Neural cell (in vitro differentiated cells): ENCODE data around the gene NACC1. TPM values are rescaled to one million over a fixed set of nuclear protein-coding genes. Genes with fewer than 3 reads are reported as not detected.

ENCODE experiments used
- H2AFZ ChIP-seq: fragments of 200-600, 300-800 bp; sonication (generic), shearing (Covaris generic); 2 replicates; pipeline ENCODE4 v1.6.0; 2014; ENCODE audit warnings: low read depth, mild to moderate bottlenecking, antibody characterized with exemption, low read length, moderate library complexity
- H3F3A ChIP-seq: fragments of 200-600 bp; shearing (Covaris generic); 2 replicates; pipeline ENCODE4 v1.6.1; 2016; ENCODE audit warnings: mild to moderate bottlenecking, moderate library complexity, mixed read lengths, antibody characterized with exemption, low read length; ENCODE audit not compliant: insufficient read depth, poor library complexity, severe bottlenecking
- H3K27ac ChIP-seq: fragments of 200-600, 300-800 bp; sonication (generic), shearing (Covaris generic); 2 replicates; pipeline ENCODE4 v1.5.1; 2014; ENCODE audit warnings: mild to moderate bottlenecking, low read length, moderate library complexity
- H3K27me3 ChIP-seq: fragments of 300-800, 200-600 bp; sonication (generic), shearing (Covaris generic); 2 replicates; pipeline ENCODE4 v1.6.0; 2014; ENCODE audit warnings: mild to moderate bottlenecking, low read depth, low read length, moderate library complexity; ENCODE audit not compliant: insufficient read depth
- H3K36me3 ChIP-seq: fragments of 300-800, 200-600 bp; sonication (generic), shearing (Covaris generic); 2 replicates; pipeline ENCODE4 v1.5.1; 2014; ENCODE audit warnings: mild to moderate bottlenecking, antibody characterized with exemption, low read length, moderate library complexity; ENCODE audit not compliant: insufficient read depth
- H3K4me2 ChIP-seq: fragments of 300-800, 200-600 bp; sonication (generic), shearing (Covaris generic); 2 replicates; pipeline ENCODE4 v1.6.0; 2014; ENCODE audit warnings: mild to moderate bottlenecking, low read length
- H3K4me3 ChIP-seq: fragments of 300-800, 200-600 bp; sonication (generic), shearing (Covaris generic); 2 replicates; pipeline ENCODE4 v1.5.1; 2014; ENCODE audit warnings: mild to moderate bottlenecking, low read length, moderate library complexity
- H3K79me2 ChIP-seq: fragments of 200-600 bp; shearing (Covaris generic); replicated peaks from 2 replicates; pipeline ENCODE4 v1.6.0; 2014; ENCODE audit warnings: mild to moderate bottlenecking, low read length, moderate library complexity; ENCODE audit not compliant: insufficient read depth
- H3K9ac ChIP-seq: fragments of 300-800, 200-600 bp; sonication (generic), shearing (Covaris generic); 2 replicates; pipeline ENCODE4 v1.6.1; 2016; ENCODE audit warnings: mild to moderate bottlenecking, low read length, mixed read lengths
- H3K9me2 ChIP-seq: fragments of 200-600 bp; shearing (Covaris generic); 2 replicates; pipeline ENCODE4 v1.6.1; 2016; ENCODE audit warnings: mild to moderate bottlenecking, low read length, mixed read lengths; ENCODE audit not compliant: insufficient read depth
- H3K9me3 ChIP-seq: fragments of 200-600, 300-800 bp; sonication (generic), shearing (Covaris generic); 2 replicates; pipeline ENCODE4 v1.6.1; 2016; ENCODE audit warnings: mild to moderate bottlenecking, mixed run types, low read length, moderate library complexity, mixed read lengths
- H4K20me1 ChIP-seq: fragments of 200-600 bp; shearing (Covaris generic); 2 replicates; pipeline ENCODE4 v1.6.1; 2016; ENCODE audit warnings: mild to moderate bottlenecking, mixed run types; ENCODE audit not compliant: insufficient read depth
- EP300 ChIP-seq: fragments of 450-650 bp; conservative IDR thresholded peaks from 2 replicates; pipeline ENCODE4 v1.6.1; 2014; ENCODE audit warnings: antibody characterized with exemption, mild to moderate bottlenecking, moderate library complexity; ENCODE audit not compliant: poor library complexity, severe bottlenecking
- EZH2 ChIP-seq: fragments of 200-600, 300-800 bp; shearing (Covaris generic), sonication (generic); IDR thresholded peaks from 2 replicates; pipeline ENCODE4 v1.6.1; 2014; ENCODE audit warnings: antibody characterized with exemption, low read length, borderline replicate concordance, mild to moderate bottlenecking; ENCODE audit not compliant: insufficient read depth, poor library complexity, severe bottlenecking
- MXI1 ChIP-seq: fragments of 450-650 bp; conservative IDR thresholded peaks from 2 replicates; pipeline ENCODE4 v1.6.1; 2014; ENCODE audit warnings: antibody characterized with exemption, mild to moderate bottlenecking; ENCODE audit not compliant: poor library complexity, severe bottlenecking
- POLR2AphosphoS5 ChIP-seq: IDR thresholded peaks from 2 replicates; pipeline ENCODE4 v1.6.1; 2012
- RAD21 ChIP-seq: fragments of 450-650 bp; conservative IDR thresholded peaks from 2 replicates; pipeline ENCODE4 v1.6.1; 2014; ENCODE audit warnings: antibody characterized with exemption, mild to moderate bottlenecking, moderate library complexity
- SMC3 ChIP-seq: fragments of 450-650 bp; conservative IDR thresholded peaks from 2 replicates; pipeline ENCODE4 v1.6.1; 2014; ENCODE audit warnings: antibody characterized with exemption, mild to moderate bottlenecking, moderate library complexity; ENCODE audit not compliant: poor library complexity
- TAF1 ChIP-seq: IDR thresholded peaks from 2 replicates; pipeline ENCODE4 v1.6.1; 2012; ENCODE audit warnings: low read depth
- polyA plus RNA-seq: library from polyadenylated mRNA; depleted of rRNA; stranded (reverse); fragments of >200 nt; gene quantifications from 2 replicates; pipeline ENCODE4 v1.2.3, GENCODE V29; 2014
- TF ChIP-seq, protein P1 (sequence below): IDR thresholded peaks from 2 replicates; pipeline ENCODE4 v1.6.1; 2012; ENCODE audit warnings: borderline replicate concordance
- TF ChIP-seq, protein P2 (sequence below): fragments of 450-650 bp; IDR thresholded peaks from 2 replicates; pipeline ENCODE4 v1.5.1; 2014; ENCODE audit warnings: antibody characterized with exemption, mild to moderate bottlenecking, moderate library complexity; ENCODE audit not compliant: poor library complexity, severe bottlenecking

Gene NACC1
- polyA plus RNA-seq, 1 donor from 2014 or later = 16.1 TPM

DNA sequence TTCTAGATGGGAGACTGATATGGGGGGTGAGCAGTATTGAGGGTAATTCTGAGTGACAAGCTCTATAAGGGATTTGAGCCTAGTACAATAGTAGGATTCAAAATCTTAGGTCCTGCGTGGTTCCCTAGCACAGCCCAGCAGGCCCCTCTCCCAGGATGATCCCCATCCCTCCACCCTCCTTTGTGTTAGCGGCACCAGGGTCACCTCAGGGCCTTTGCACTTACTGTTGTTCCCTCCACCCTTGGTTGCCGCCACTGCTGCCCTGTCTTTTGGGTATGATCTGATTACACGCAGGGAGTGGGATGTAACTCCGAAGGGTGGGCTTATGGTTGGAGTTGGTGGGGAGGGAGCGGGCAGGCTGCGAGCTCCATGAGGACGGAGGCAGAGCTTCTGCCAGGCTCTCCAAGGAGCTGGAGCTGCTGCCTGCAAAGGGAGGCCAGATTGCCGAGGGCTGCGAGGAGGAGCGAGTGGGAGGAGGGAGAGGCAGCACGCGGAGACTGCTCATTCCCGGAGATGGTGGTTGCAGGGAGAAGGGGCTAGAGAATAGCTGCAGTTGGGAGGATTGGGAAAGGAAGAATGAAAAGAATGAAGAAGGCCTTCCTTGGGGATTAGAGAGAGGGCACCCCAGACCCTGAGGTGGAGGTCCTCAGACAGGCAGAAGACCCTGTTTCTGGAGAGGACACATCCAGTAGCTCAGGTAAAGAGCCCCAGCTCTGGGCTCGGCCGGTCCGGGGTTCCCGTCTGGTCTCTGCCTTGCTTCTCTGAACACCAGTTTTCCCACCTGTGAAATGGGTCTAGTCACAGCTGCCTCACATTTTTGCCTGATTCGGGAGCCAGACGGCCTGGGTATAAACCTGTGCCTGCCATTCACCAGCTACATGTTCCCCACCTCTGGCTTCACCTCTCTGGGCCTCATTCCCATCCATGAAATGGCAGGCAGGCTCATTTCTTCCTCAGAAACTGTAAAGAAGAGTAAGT is 5.2 kb downstream of the NACC1 start:
- no peaks in the 10 kb centered on the region for H3K27me3 ChIP-seq
- no peaks in the 10 kb centered on the region for H3F3A ChIP-seq
- H3K9me3 ChIP-seq = no peaks in the 10 kb centered on the region
- H3K4me2 ChIP-seq = no peak overlapping the region
- no peak overlapping the region for H3K4me3 ChIP-seq
- no peak overlapping the region for H3K27ac ChIP-seq
- peaks cover 41% of the 10 kb centered on the region for H3K79me2 ChIP-seq
- no peak overlapping the region for H3K9ac ChIP-seq
- H2AFZ ChIP-seq = no peak overlapping the region
- no peaks in the 10 kb centered on the region for H3K9me2 ChIP-seq
- TF ChIP-seq TAF1 = no peak
- TF ChIP-seq, protein P1, sequence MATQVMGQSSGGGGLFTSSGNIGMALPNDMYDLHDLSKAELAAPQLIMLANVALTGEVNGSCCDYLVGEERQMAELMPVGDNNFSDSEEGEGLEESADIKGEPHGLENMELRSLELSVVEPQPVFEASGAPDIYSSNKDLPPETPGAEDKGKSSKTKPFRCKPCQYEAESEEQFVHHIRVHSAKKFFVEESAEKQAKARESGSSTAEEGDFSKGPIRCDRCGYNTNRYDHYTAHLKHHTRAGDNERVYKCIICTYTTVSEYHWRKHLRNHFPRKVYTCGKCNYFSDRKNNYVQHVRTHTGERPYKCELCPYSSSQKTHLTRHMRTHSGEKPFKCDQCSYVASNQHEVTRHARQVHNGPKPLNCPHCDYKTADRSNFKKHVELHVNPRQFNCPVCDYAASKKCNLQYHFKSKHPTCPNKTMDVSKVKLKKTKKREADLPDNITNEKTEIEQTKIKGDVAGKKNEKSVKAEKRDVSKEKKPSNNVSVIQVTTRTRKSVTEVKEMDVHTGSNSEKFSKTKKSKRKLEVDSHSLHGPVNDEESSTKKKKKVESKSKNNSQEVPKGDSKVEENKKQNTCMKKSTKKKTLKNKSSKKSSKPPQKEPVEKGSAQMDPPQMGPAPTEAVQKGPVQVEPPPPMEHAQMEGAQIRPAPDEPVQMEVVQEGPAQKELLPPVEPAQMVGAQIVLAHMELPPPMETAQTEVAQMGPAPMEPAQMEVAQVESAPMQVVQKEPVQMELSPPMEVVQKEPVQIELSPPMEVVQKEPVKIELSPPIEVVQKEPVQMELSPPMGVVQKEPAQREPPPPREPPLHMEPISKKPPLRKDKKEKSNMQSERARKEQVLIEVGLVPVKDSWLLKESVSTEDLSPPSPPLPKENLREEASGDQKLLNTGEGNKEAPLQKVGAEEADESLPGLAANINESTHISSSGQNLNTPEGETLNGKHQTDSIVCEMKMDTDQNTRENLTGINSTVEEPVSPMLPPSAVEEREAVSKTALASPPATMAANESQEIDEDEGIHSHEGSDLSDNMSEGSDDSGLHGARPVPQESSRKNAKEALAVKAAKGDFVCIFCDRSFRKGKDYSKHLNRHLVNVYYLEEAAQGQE = no peak
- TF ChIP-seq, protein P2, sequence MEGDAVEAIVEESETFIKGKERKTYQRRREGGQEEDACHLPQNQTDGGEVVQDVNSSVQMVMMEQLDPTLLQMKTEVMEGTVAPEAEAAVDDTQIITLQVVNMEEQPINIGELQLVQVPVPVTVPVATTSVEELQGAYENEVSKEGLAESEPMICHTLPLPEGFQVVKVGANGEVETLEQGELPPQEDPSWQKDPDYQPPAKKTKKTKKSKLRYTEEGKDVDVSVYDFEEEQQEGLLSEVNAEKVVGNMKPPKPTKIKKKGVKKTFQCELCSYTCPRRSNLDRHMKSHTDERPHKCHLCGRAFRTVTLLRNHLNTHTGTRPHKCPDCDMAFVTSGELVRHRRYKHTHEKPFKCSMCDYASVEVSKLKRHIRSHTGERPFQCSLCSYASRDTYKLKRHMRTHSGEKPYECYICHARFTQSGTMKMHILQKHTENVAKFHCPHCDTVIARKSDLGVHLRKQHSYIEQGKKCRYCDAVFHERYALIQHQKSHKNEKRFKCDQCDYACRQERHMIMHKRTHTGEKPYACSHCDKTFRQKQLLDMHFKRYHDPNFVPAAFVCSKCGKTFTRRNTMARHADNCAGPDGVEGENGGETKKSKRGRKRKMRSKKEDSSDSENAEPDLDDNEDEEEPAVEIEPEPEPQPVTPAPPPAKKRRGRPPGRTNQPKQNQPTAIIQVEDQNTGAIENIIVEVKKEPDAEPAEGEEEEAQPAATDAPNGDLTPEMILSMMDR = no peak
- TF ChIP-seq MXI1 = no peak
- no peak for TF ChIP-seq RAD21
- TF ChIP-seq POLR2AphosphoS5 = no peak
- TF ChIP-seq EZH2 = no peak
- no peak for TF ChIP-seq EP300
- TF ChIP-seq SMC3 = no peak
- no peaks in the 10 kb centered on the region for H4K20me1 ChIP-seq
- no peaks in the 10 kb centered on the region for H3K36me3 ChIP-seq

DNA sequence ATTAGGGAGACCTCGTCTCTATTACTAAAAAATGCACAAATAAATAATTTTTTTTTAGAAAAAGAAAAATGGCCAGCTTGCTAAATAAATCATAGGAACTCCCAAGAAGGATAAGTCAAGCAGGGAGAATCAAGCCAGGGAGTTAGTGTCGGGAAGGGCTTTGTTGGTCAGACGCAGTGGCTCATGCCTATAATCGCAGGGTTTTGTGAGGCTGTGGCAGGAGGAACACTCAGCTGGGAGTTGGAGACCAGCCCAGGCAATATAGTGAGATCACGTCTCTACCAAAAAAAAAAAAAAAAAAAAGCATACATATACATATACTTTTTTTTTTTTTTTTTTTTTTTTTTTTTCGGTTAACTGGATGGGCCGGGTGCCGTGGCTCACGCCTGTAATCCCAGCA is 9.0 kb downstream of the NACC1 start:
- H3K9me2 ChIP-seq = no peaks in the 10 kb centered on the region
- H3F3A ChIP-seq = no peaks in the 10 kb centered on the region
- no peak for TF ChIP-seq TAF1
- TF ChIP-seq SMC3 = no peak
- no peak for TF ChIP-seq RAD21
- TF ChIP-seq MXI1 = no peak
- TF ChIP-seq, protein P1 = no peak
- TF ChIP-seq EZH2 = no peak
- TF ChIP-seq, protein P2 = no peak
- TF ChIP-seq EP300 = no peak
- no peak for TF ChIP-seq POLR2AphosphoS5
- H3K4me3 ChIP-seq = no peak overlapping the region
- H3K36me3 ChIP-seq = no peaks in the 10 kb centered on the region
- no peaks in the 10 kb centered on the region for H3K27me3 ChIP-seq
- H4K20me1 ChIP-seq = no peaks in the 10 kb centered on the region
- no peak overlapping the region for H2AFZ ChIP-seq
- no peaks in the 10 kb centered on the region for H3K9me3 ChIP-seq
- H3K4me2 ChIP-seq = no peak overlapping the region
- peaks cover 25% of the 10 kb centered on the region for H3K79me2 ChIP-seq
- no peak overlapping the region for H3K9ac ChIP-seq
- H3K27ac ChIP-seq = no peak overlapping the region
